ENCODE results near the gene CEBPE. TPM values are rescaled to one million over a fixed set of nuclear protein-coding genes. Genes with fewer than 3 reads are reported as not detected.

The CEBPE gene
- total and polyA plus RNA-seq, 2 donors (not counting 3 experiments of a cell fraction or from before 2014, with no cell fraction given): not detected

DNA sequence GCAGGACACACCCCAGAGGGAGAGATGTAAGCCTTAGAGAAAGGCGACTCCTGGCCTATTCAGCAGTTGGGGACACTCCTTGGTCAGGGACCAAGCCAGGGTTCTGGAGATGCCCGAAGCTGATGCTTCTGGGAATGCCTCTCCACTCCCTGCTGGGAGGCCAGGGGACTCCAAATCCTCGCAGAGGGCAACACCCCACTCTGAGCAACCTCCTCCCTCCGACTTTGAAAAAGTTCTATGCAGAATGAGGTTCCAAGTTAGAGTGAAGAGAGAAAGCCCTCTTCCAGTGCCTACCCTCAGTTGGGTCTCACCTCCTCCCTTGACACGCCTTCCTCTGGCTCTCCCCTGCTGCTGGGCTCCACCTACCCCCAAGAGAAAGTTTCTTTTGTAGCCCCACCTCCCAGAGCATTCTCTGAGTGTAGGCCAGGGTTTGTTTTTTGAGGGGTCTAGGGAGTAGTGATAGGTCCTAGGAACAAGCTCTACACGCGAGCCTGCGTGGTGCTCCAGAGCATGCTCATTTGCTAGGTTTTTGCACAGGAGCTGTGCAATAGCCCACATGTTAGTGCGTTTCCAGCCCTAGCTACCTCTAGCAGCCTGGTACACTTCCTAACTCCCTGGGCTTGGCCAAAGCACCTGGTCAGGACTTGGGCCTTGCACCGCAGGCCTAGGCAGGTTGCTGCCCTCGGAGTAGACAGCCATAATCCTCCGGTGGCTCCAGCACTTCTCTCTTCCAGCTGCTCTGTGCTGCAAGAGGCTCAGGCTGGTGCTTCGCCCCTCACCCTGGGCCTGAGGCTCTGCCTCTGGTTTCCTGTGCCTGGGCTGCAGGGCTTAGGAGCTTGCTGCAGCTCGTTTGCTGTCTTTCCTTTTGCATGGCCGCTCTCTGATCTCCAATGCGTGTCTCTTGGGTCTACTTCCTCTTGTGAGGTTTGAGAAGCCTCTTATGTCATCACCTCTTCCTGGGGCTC lies 590 bp upstream of the CEBPE start:
- DNase-seq (ENCODE audit: low read depth, low spot score) (no peak), FAIRE-seq (no peak)
- no peaks in the 10 kb centered on the region for H3K9me1 ChIP-seq (replicated peaks; ENCODE audit: control insufficient read depth, extremely low read depth, insufficient read depth, low read length)
- ChIA-PET CTCF (interaction anchor here (1.0 to 14.5 kb wide), 14 partner anchors 9 to 261 kb away, joined by 4 to 1289 read pairs (median 25); partner anchors contain the start of genes ACIN1, C14orf119, PABPN1 and SLC7A8), POLR2A (interaction anchor here (0.6 kb wide), 1 partner anchor 48 kb away, joined by 3 read pairs; no protein-coding TSS in a partner anchor)
- H2AFZ ChIP-seq (ENCODE audit: low read depth, low read length): no peak overlapping the region
- intact Hi-C loops (cut with micrococcal nuclease): loop anchor here (1.0 kb wide), 1 partner anchor 261 kb away; no protein-coding TSS in a partner anchor
- H3K4me3 ChIP-seq (replicated peaks in 1 of 3; ENCODE audit: insufficient read depth in 1 of 3, low read depth in 1 of 3, low read length in 3 of 3): no peak overlapping the region
- H3K4me2 ChIP-seq (ENCODE audit: insufficient read depth, low read length): no peak overlapping the region
- H3K9ac ChIP-seq (replicated peaks; ENCODE audit: extremely low read depth, insufficient read depth, low read length): no peak overlapping the region
- dilution Hi-C loops (cut with MboI; ENCODE audit: extremely low pct_ligation_motif_present, low sequenced_read_pairs): no loop called here
- H3K27me3 ChIP-seq (ENCODE audit: control insufficient read depth in 2 of 2, insufficient read depth in 2 of 2, low read length in 2 of 2): no peaks in the 10 kb centered on the region
- H3K79me2 ChIP-seq (ENCODE audit: control insufficient read depth, insufficient read depth, low read length): no peaks in the 10 kb centered on the region
- TF ChIP-seq FOS (IDR thresholded peaks at IDR 0.05; ENCODE audit: borderline replicate concordance, insufficient read depth, low read length) (no peak), POLR2A (IDR thresholded peaks at IDR 0.05; ENCODE audit: low read depth, low read length) (no peak), EZH2 (IDR thresholded peaks at IDR 0.05; ENCODE audit: borderline replicate concordance, low read depth, low read length, severe bottlenecking) (no peak), POLR2AphosphoS5 (IDR thresholded peaks at IDR 0.05; ENCODE audit: insufficient read depth, low read depth, low read length) (no peak)
- TF ChIP-seq, protein P1, sequence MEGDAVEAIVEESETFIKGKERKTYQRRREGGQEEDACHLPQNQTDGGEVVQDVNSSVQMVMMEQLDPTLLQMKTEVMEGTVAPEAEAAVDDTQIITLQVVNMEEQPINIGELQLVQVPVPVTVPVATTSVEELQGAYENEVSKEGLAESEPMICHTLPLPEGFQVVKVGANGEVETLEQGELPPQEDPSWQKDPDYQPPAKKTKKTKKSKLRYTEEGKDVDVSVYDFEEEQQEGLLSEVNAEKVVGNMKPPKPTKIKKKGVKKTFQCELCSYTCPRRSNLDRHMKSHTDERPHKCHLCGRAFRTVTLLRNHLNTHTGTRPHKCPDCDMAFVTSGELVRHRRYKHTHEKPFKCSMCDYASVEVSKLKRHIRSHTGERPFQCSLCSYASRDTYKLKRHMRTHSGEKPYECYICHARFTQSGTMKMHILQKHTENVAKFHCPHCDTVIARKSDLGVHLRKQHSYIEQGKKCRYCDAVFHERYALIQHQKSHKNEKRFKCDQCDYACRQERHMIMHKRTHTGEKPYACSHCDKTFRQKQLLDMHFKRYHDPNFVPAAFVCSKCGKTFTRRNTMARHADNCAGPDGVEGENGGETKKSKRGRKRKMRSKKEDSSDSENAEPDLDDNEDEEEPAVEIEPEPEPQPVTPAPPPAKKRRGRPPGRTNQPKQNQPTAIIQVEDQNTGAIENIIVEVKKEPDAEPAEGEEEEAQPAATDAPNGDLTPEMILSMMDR (IDR thresholded peaks at IDR 0.05; ENCODE audit: extremely low read depth in 1 of 2, insufficient read depth in 1 of 2, low read depth in 1 of 2, low read length in 2 of 2): no peak
- TF ChIP-seq, protein P2, sequence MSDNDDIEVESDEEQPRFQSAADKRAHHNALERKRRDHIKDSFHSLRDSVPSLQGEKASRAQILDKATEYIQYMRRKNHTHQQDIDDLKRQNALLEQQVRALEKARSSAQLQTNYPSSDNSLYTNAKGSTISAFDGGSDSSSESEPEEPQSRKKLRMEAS (IDR thresholded peaks at IDR 0.05; ENCODE audit: insufficient read depth, insufficient read length): no peak
- H3K9me3 ChIP-seq (replicated peaks; ENCODE audit: control insufficient read depth, insufficient read depth, low read length): no peaks in the 10 kb centered on the region
- H4K20me1 ChIP-seq (replicated peaks; ENCODE audit: control insufficient read depth, extremely low read depth, insufficient read depth, low read length): no peaks in the 10 kb centered on the region
- H3K4me1 ChIP-seq (ENCODE audit: control insufficient read depth, extremely low read depth, insufficient read depth, low read length): peaks cover 26% of the 10 kb centered on the region
- no peak overlapping the region for H3K27ac ChIP-seq (ENCODE audit: insufficient read depth, low read depth, low read length)
- no peaks in the 10 kb centered on the region for H3K36me3 ChIP-seq (ENCODE audit: control insufficient read depth in 2 of 2, extremely low read depth in 1 of 2, insufficient read depth in 2 of 2, low read length in 2 of 2)
- no TSS peak for BruUV-seq (replicated peaks)

All from endothelial cell of umbilical vein (primary cell).